Measurements from ENCODE around the gene LBHD2. TPM values are rescaled to one million over a fixed set of nuclear protein-coding genes. Genes with fewer than 3 reads are reported as not detected.

LBHD2 gene
- total and polyA plus RNA-seq, 2 of the 13 experiments (the other 11 are each of a cell fraction or from before 2014, with no cell fraction given): 0.67 to 1.00 TPM

DNA sequence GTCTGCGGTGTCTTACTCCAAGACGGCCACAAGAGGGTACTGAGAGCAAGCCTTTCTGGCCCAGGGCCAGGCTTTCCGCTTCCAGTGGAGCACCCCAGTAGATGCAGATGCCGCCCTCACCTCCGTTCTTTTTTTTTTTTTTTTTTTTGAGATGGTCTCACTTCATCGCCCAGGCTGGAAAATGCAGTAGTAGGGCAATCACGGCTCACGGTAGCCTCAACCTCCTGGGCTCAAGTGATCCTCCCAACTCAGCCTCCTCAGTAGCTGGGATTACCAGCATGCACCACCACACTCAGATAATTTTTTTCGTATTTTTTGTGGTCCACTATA lies 5.6 kb upstream of the LBHD2 start (continued):
- TF ChIP-seq, protein P1, sequence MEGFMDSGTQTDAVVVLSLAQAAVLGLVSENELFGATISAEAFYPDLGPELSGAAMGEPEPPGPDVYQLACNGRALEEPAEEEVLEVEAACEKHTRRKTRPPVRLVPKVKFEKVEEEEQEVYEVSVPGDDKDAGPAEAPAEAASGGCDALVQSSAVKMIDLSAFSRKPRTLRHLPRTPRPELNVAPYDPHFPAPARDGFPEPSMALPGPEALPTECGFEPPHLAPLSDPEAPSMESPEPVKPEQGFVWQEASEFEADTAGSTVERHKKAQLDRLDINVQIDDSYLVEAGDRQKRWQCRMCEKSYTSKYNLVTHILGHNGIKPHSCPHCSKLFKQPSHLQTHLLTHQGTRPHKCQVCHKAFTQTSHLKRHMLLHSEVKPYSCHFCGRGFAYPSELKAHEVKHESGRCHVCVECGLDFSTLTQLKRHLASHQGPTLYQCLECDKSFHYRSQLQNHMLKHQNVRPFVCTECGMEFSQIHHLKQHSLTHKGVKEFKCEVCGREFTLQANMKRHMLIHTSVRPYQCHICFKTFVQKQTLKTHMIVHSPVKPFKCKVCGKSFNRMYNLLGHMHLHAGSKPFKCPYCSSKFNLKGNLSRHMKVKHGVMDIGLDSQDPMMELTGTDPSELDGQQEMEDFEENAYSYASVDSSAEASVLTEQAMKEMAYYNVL (CRISPR knock-in tag; IDR thresholded peaks at IDR 0.05; ENCODE audit: borderline replicate concordance): peak; percentile 77; the same call in 1 of the 2 replicates
- TF ChIP-seq, protein P2, sequence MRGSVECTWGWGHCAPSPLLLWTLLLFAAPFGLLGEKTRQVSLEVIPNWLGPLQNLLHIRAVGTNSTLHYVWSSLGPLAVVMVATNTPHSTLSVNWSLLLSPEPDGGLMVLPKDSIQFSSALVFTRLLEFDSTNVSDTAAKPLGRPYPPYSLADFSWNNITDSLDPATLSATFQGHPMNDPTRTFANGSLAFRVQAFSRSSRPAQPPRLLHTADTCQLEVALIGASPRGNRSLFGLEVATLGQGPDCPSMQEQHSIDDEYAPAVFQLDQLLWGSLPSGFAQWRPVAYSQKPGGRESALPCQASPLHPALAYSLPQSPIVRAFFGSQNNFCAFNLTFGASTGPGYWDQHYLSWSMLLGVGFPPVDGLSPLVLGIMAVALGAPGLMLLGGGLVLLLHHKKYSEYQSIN (CRISPR knock-in tag; IDR thresholded peaks at IDR 0.05; ENCODE audit: borderline replicate concordance): no peak
- TF ChIP-seq, protein P3, sequence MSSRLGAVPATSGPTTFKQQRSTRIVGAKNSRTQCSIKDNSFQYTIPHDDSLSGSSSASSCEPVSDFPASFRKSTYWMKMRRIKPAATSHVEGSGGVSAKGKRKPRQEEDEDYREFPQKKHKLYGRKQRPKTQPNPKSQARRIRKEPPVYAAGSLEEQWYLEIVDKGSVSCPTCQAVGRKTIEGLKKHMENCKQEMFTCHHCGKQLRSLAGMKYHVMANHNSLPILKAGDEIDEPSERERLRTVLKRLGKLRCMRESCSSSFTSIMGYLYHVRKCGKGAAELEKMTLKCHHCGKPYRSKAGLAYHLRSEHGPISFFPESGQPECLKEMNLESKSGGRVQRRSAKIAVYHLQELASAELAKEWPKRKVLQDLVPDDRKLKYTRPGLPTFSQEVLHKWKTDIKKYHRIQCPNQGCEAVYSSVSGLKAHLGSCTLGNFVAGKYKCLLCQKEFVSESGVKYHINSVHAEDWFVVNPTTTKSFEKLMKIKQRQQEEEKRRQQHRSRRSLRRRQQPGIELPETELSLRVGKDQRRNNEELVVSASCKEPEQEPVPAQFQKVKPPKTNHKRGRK (CRISPR knock-in tag; IDR thresholded peaks at IDR 0.05): 0 out of 2 replicates have a peak, but pooled peaks have one; percentile 6
- TF ChIP-seq ZNF572 (CRISPR knock-in tag; IDR thresholded peaks at IDR 0.05) (no peak), STAG1 (CRISPR knock-in tag; IDR thresholded peaks at IDR 0.05) (peak; percentile 88), XRCC5 (optimal IDR thresholded peaks at IDR 0.05; ENCODE audit: low read length) (peak; percentile 79)
